ENCODE data around the gene SPATC1L.

The SPATC1L gene

GRCh38 chr21:46160907-46161632 is 23.2 kb downstream of the SPATC1L start:
- no peak for DNase-seq

- no peak for DNase-seq
These were observed 23.7 kb downstream of the SPATC1L start for GRCh38 chr21:46160657-46160906.

DNA sequence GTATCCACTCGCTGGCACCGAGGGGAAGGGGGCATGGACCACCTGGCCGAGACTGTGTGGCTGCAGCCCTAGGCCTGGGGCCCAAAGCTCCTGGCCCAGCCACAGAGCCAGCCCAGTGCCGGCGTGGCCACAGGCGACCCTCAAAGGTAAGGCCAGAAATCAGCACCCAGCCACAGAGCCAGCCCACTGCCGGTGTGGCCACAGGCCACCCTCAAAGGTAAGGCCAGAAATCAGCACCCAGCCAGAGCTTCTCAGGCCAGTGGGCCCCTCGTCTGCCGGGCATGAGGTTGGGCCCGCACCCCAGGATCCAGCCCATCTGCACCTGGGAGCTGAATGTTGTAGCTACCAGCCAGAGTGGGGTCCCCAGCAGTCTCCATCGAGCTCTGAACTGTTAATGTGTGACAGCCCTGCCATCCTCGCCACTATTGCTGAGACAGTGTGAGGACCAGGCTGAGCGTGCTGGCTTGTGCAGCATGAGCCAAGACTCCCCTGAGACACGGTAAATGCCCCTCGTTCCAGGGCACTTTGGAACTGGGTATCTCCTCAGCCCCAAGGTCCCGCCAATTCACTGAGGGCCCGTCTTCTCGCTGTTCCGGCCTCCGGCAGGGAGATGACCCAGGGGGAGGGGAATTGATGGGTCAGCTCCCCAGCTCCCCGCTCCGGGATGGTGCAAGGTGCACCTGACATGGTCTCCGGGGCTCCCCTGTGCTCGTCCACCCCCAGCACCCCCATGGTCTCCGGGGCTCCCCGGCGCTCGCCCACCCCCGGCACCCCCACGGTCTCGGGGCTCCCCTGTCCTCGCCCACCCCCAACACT is 24.2 kb downstream of the SPATC1L start:
- DNase-seq: no peak

DNA sequence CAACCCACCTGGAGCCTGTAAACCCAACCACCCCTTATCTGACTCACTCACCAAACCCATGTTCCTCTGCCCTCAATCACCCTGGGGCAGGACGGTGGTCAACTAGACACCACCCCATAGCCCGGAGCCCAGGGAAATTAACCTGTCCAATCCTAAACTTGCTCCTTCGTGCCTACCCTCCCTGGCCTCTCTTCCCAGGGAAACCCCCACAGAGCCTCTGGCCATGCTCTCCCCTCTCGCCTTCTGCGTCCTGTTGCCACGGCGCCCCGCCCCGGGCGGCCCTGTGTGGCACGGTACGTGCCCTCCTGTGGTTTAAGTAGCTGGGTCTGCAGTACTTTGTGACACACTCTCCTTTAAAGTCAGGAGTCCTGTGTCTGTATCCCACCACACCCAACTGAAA is 24.9 kb downstream of the SPATC1L start:
- no peak for DNase-seq

GRCh38 chr21:46158666-46159300 is 25.5 kb downstream of the SPATC1L start:
- no peak for DNase-seq

GRCh38 chr21:46157987-46158451 is 26.2 kb downstream of the SPATC1L start:
- DNase-seq: no peak

- DNase-seq: no peak
These were observed 26.8 kb downstream of the SPATC1L start for GRCh38 chr21:46157396-46157986.

DNA sequence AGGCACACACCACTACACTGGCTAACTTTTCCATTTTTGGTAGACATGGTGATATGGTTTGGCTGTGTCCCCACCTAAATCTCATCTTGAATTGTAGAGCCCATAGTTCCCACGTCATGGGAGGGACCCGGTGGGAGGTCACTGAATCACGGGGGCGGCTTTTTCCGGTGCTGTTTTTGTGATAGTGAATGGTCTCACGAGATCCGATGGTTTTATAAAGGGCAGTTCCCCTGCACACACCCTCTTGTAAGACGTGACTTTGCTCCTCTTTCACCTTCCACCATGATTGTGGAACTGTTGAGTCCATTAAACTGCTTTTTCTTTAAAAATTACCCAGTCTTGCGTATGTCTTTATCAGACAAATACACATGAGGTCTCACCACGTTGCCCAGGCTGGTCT is 27.6 kb downstream of the SPATC1L start:
- DNase-seq: no peak

- no peak for DNase-seq
These were observed 27.9 kb downstream of the SPATC1L start for GRCh38 chr21:46156378-46156645.

DNA sequence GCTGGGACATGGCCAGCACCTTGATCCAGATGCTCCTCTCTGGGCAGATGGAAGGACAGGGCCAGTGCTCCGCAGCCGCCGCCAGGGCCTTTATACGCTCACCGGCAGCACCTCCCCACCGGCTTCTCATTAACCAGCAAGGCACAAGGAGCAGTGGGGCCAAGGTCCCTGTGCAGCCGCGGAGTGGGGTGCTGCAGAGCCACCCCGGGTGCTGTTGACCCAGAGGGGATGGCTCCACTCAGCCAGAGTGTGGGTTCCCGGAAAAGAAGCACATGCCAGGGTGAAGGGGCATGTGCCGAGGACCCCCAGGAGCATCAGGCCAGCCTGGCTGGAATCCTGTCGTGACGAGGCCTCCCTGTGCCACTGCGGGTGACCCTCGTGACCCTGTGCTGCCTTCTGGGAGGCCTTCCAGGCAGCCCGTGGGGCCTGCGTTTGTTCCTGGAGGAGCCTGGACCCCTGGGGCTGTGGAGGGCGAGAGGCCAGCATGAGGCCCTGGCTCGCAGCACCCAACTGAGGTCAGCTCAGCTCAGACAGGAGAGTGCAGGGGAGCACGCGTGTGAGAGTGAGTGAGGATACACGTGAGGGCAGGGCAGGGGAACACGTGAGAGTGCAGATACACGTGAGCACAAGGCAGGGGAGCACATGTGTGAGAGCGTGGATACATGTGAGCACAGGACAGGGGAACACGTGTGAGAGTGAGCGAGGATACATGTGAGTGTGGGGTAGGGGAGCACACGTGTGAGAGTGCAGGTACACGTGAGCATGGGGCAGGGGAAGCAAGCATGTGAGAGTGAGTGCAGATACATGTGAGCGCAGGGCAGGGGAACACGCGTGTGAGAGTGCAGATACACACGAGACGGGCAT is 28.5 kb downstream of the SPATC1L start, which contains the start of gene FTCD:
Gene FTCD (minus strand): TSS at position 66 of the 864 bp plus-strand sequence. CDS start 56 bp downstream, at position 10.
- DNase-seq: no peak

DNA sequence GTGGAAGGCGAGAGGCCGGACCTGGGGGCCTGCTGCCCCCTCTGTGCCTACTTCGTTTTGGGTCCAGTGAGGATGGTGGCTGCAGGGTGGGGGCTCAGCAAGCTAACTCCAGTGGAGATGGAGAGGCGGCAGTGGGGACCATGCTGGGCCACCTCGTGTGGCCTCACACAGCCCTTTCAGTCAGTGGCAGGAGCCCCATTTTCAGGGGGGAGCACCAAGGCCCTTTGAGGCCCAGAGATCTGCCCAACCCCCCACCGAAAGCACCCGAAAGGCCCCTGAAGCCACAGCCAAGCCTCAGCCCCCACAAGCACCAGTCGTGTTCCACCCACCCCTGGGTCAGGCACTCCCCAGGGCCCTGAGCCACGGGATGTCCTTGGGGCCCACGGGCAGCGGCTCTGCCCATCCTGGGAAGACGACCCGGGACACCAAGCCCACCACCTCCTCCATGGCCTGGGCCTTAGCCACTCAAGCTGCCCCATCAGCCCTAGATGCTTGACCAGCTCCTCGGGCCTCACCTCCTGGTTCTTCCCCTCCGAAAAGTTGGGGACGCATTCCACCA is 29.2 kb downstream of the SPATC1L start:
- no peak for DNase-seq

GRCh38 chr21:46154155-46154954 is 29.9 kb downstream of the SPATC1L start:
- DNase-seq: no peak

DNA sequence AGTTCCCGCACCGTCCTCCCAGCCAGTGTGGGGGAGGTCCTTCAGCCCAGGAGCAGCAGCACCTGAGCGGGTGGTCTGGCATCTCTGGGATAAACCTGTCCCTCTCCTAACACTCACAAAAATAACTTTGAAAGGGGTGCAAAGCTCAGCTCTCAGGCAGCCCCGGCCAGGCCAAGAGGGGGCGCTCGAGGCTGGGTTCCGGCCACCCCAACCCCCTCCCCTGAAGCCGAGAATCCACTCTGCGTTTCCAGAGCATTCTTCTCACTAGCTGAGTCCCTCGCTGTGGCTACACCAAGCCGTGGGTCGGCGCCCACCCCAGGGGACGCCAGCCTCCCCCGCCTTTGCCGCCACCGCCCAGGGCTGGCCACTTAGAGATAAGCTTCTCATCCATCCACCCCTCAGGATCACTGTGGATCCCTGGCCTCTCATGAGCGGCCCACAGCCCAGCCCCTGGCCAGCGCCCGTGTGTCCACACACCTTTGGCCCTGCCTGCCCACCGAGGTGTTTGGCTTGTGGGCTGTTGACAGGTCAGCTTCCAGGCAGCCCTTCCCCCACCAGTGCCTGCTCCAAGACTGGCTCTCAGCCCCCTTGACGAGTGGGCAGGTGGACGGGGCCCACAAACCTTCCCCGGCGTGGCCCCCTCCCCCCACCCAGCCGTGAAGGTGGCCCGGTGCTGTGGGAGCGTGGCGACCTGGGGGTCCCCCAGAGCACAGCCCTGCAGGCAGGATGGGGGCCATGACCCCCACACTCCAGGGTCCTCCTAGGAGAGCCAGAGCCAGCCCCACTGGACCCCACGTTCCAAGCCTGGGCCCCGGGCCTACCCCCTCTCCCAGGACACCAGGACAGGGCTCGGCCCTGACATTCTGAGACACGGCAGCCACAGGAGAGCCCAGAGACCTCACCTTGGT is 30.8 kb downstream of the SPATC1L start:
- no peak for DNase-seq

DNA sequence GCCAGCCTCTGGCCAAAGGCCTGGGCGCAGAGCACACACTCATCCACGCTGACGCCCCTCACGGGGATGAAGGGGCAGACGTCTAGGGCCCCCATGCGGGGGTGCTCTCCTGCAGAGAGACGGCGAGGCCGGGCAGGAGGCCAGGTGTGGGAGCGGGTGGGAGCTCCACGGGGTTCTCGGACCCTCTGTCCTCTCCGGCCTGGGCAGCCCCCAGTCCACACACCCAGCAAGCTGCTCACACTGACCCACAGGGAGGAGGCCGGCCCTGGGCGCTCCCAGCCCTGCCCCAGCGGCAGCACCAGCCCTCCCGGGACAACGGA is 31.4 kb downstream of the SPATC1L start:
- DNase-seq: no peak

DNA sequence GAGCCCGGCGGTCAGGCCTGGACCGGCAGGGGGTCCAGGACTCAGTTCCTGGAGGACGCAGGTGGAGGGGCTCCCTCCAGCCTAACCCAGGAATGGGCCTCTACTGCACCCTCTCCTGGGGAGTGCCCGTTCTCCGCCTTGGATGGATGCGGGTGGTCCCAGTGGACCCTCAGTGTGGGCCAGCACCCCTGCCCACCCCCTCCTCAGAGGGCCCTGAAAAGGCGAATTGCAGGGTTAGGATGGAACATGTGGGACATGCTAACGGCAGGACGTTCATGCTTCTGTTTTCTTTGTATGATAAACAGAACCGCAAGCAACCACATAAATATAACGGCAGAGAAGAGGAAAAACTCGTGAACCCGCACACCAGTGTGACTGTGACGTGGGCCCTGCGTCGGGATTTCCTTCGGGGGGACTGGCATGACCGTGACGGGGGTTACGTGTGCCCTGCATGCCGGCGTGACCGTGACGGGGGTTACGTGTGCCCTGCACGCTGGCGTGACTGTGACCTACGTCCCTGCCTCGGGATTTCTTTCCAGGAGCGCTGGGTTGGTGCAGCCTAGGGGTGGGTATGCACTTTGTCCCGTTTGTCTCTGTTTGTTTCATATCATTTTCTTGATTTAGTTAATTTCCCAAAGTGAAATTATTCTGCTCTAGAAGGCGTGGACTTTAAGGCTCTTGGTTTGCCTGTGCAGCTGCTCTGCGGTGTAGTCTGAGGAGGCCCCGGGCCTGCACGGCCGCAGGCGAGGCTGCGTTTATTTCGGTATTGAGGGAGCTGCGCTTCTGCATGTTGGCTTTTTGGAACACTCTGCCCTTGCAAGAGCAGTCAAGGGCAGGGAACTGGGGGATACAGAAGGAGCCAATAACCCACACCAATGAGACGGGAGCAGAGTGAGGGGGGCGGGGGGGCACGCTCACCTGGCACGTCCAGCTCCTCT is 32.0 kb downstream of the SPATC1L start:
- DNase-seq: no peak

DNA sequence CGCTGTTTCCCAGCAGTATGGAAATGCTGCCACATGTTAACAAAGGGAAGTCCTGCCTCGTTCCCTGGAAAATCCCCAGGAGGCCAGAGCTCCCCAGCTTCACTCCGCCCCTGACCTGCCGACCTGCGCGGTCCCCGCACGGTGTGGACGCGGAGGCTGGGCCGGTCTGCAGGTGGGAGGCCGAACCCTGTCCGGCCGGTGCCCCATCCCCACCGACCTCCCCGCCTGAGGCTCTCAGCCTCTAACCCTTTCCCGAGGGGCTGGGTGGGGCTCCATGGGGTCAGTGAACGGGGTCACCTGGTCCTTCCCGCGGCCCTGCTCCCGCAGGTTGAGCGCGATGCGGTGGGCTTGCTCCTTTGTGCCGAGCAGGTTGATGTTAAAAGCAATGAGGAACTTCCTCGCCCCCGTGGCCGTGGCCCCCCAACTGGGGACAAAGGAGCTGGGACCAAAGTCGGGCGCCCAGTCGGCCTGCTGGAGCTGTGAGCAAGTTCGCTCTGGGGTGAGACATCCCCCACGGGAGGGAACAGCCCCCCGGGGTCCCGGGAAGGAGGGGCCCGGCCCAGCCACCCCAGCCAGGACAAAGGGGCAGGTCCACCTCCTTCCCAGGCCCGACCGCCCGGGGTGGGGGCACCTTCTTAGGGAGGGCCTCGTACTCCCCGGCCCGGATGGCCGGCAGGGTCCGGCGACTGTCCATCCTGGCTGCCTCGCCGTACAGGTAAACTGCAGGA is 32.8 kb downstream of the SPATC1L start:
- DNase-seq: no peak

DNA sequence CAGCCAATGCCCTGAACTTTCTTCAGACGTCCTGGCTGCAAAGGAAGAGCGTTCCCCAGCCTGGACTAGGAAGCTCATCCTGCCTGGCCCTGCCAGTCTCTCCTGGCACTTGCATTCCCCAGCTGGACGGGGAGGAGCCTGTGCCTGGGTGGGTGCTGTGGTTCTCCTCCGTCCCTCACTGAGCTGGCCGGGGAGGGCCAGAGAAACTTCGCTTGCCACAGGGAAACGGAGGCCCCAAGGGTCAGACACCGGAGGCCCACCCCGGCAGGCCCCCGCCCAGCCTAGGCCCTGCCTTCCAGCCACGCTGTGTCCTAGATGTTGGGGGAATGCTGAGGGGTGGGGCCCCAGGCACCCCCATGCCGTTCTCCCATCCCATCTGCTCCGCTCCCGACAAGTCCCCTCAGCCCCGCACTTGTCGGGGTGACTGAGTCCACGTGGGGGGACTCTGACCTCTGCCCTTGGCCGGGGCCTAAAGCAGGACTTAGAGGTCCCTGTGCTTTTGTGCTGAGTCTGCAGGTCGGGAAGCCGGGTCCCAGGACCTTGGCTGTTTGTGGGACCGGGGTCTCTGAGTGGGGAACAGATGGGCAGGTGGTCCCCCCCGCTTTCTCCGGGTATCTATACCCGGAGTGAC is 33.7 kb downstream of the SPATC1L start:
- no peak for DNase-seq

DNA sequence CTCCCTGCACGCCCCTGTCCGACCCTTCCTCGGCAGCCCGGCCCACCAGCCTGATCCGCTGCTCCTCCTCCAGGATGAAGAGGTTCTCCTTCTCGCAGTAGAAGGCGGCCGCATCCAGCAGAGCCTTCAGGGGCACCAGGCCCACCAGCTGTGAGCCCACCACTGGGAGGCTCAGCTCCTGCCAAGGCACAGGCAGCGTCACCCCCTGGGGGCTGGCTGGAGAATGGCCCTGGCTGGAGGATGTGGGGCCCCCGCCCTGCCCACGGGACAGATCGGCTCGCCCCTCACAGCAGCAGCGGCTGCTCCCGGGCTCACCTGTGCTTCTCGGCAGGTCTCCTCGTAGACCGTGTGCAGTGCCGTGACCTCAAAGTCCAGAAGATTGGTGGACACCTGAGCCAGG is 34.2 kb downstream of the SPATC1L start:
- DNase-seq: no peak
